Fibroblast of pulmonary artery (primary cell): Measurements from ENCODE around the gene SPINK6.

ENCODE experiments used
- DNase-seq: peaks from one replicate; pipeline ENCODE4 v3.0.0-alpha.2; 2010; ENCODE audit warnings: low read depth
- H3K4me3 ChIP-seq: replicated peaks from 2 replicates; pipeline ENCODE4 v1.5.1; 2011; ENCODE audit warnings: low read depth, mild to moderate bottlenecking, control low read depth, low read length, moderate library complexity
- CTCF ChIP-seq: IDR thresholded peaks from 2 replicates; pipeline ENCODE4 v1.5.1; 2011; ENCODE audit warnings: mild to moderate bottlenecking, control low read depth, low read length, inconsistent platforms; ENCODE audit errors: missing control alignments

Gene SPINK6

GRCh38 chr5:148172377-148172776 lies 30.5 kb upstream of the SPINK6 start:
- DNase-seq: no peak
- no peak overlapping the region for H3K4me3 ChIP-seq
- no peak for TF ChIP-seq CTCF

GRCh38 chr5:148176480-148176879 lies 26.4 kb upstream of the SPINK6 start:
- no peak for DNase-seq
- H3K4me3 ChIP-seq: no peak overlapping the region
- no peak for TF ChIP-seq CTCF

GRCh38 chr5:148177207-148177606 lies 25.6 kb upstream of the SPINK6 start:
- TF ChIP-seq CTCF: no peak
- no peak for DNase-seq
- H3K4me3 ChIP-seq: no peak overlapping the region

GRCh38 chr5:148179234-148179824 lies 23.5 kb upstream of the SPINK6 start:
- DNase-seq: peak; percentile 82
- peak; percentile 78 for TF ChIP-seq CTCF

GRCh38 chr5:148186248-148187003 lies 16.4 kb upstream of the SPINK6 start:
- DNase-seq: peak; percentile 76
- H3K4me3 ChIP-seq: no peak overlapping the region
- no peak for TF ChIP-seq CTCF

More at GRCh38 chr5:148179234-148179824, 23.5 kb upstream of the SPINK6 start:
- no peak overlapping the region for H3K4me3 ChIP-seq

- no peak overlapping the region for H3K4me3 ChIP-seq
- no peak for DNase-seq
- TF ChIP-seq CTCF: no peak
Measured at GRCh38 chr5:148191010-148191409, 11.8 kb upstream of the SPINK6 start.

- DNase-seq: no peak
- H3K4me3 ChIP-seq: no peak overlapping the region
- no peak for TF ChIP-seq CTCF
Measured at GRCh38 chr5:148193202-148193601, 9.6 kb upstream of the SPINK6 start.
